Hepatocyte (in vitro differentiated cells): ENCODE results near the gene ELAVL3. TPM values are rescaled to one million over a fixed set of nuclear protein-coding genes. Genes with fewer than 3 reads are reported as not detected.
"Not testable (repeated sequence)": the region's sequence is repeated elsewhere in the genome, so short reads cannot be mapped to it uniquely, and the experiment has no call there.

ENCODE experiments used
- DNase-seq: peaks from one replicate; pipeline ENCODE4 v3.0.0-alpha.2; 2016; ENCODE audit warnings: low spot score
- H2AFZ ChIP-seq: fragments of 200-600 bp; sonication (generic); 2 replicates; pipeline ENCODE4 v1.6.0; 2016; ENCODE audit warnings: antibody characterized with exemption, mild to moderate bottlenecking
- H3K27ac ChIP-seq: fragments of 200-600 bp; sonication (generic); 2 replicates; pipeline ENCODE4 v1.5.1; 2016; ENCODE audit warnings: mild to moderate bottlenecking
- H3K27me3 ChIP-seq: fragments of 200-600 bp; sonication (generic); 2 replicates; pipeline ENCODE4 v1.6.1; 2016
- H3K36me3 ChIP-seq: fragments of 200-600 bp; sonication (generic); replicated peaks from 2 replicates; pipeline ENCODE4 v1.5.1; 2016; ENCODE audit warnings: low read depth; ENCODE audit not compliant: insufficient read depth
- H3K4me1 ChIP-seq: fragments of 200-600 bp; sonication (generic); 2 replicates; pipeline ENCODE4 v1.5.1; 2016; ENCODE audit warnings: mild to moderate bottlenecking, moderate library complexity; ENCODE audit not compliant: insufficient read depth
- H3K4me2 ChIP-seq: fragments of 200-600 bp; sonication (generic); 2 replicates; pipeline ENCODE4 v1.6.0; 2016
- H3K4me3 ChIP-seq: fragments of 200-600 bp; sonication (generic); 2 replicates; pipeline ENCODE4 v1.5.1; 2016; ENCODE audit warnings: mild to moderate bottlenecking
- H3K79me2 ChIP-seq: fragments of 200-600 bp; sonication (generic); 2 replicates; pipeline ENCODE4 v1.6.0; 2017; ENCODE audit warnings: mild to moderate bottlenecking
- H3K9me2 ChIP-seq: fragments of 200-600 bp; sonication (generic); replicated peaks from 2 replicates; pipeline ENCODE4 v1.6.0; 2017; ENCODE audit warnings: mild to moderate bottlenecking; ENCODE audit not compliant: insufficient read depth
- H3K9me3 ChIP-seq: fragments of 200-600 bp; sonication (generic); 2 replicates; pipeline ENCODE4 v1.5.1; 2016; ENCODE audit warnings: low read depth, mild to moderate bottlenecking
- H4K20me1 ChIP-seq: fragments of 200-600 bp; sonication (generic); 2 replicates; pipeline ENCODE4 v1.6.0; 2016; ENCODE audit warnings: mild to moderate bottlenecking; ENCODE audit not compliant: insufficient read depth, poor library complexity, severe bottlenecking
- CTCF ChIP-seq: fragments of 200-600 bp; sonication (generic); IDR thresholded peaks from 2 replicates; pipeline ENCODE4 v1.5.1; 2016; ENCODE audit warnings: antibody characterized with exemption, mild to moderate bottlenecking; ENCODE audit not compliant: poor library complexity
- EZH2 ChIP-seq: fragments of 200-600 bp; sonication (generic); IDR thresholded peaks from 2 replicates; pipeline ENCODE4 v1.6.1; 2016; ENCODE audit warnings: antibody characterized with exemption, mild to moderate bottlenecking, borderline replicate concordance
- EZH2phosphoT487 ChIP-seq: fragments of 200-600 bp; sonication (generic); IDR thresholded peaks from one replicate; pipeline ENCODE4 v1.6.1; 2018; ENCODE audit warnings: antibody characterized with exemption, mild to moderate bottlenecking, low read depth, moderate library complexity; ENCODE audit not compliant: unreplicated experiment, severe bottlenecking
- WGBS: methylation state at CpG from one replicate; pipeline ENCODE4 v1.1.6; 2016; ENCODE audit warnings: low lambda C conversion rate; ENCODE audit errors: missing lambda C conversion rate; 5-methylcytosine and 5-hydroxymethylcytosine counted together
- polyA plus RNA-seq: library from polyadenylated mRNA; unstranded; fragments of >200 nt; fragmentation: Nextera tagmentation; extraction: Ambion mirVana; gene quantifications from 2 replicates; pipeline ENCODE4 v1.2.1, GENCODE V29; 2016
- total RNA-seq: library from RNA; depleted of rRNA; stranded (reverse); fragments of >200 nt; gene quantifications from 2 replicates; pipeline ENCODE4 v1.2.3, GENCODE V29; 2014

ELAVL3 gene
- total and polyA plus RNA-seq, 2 experiments from 2014 or later, result 0.11 to 0.30 TPM

GRCh38 chr19:11414544-11414943, 66.3 kb downstream of the ELAVL3 start:
- TF ChIP-seq CTCF (no peak), EZH2 (no peak), EZH2phosphoT487 (no peak)
- Histone ChIP-seq H3K4me2 (no peak overlapping the region), H3K4me3 (no peak overlapping the region), H3K9me2 (no peaks in the 10 kb centered on the region), H4K20me1 (no peaks in the 10 kb centered on the region), H3K4me1 (no peaks in the 10 kb centered on the region), H3K9me3 (no peaks in the 10 kb centered on the region), H3K27me3 (no peaks in the 10 kb centered on the region), H2AFZ (no peak overlapping the region), H3K36me3 (no peaks in the 10 kb centered on the region), H3K79me2 (peaks cover 6% of the 10 kb centered on the region), H3K27ac (no peak overlapping the region)
- 78% methylated on average over 2 of the region's 2 CpGs for WGBS
- no peak for DNase-seq

- no peaks in the 10 kb centered on the region for H4K20me1 ChIP-seq
- WGBS, result 57% methylated on average over 8 of the region's 8 CpGs
- no peaks in the 10 kb centered on the region for H3K9me2 ChIP-seq
- no peaks in the 10 kb centered on the region for H3K79me2 ChIP-seq
- TF ChIP-seq EZH2 (no peak), CTCF (no peak), EZH2phosphoT487 (no peak)
- no peaks in the 10 kb centered on the region for H3K36me3 ChIP-seq
- no peak overlapping the region for H3K4me2 ChIP-seq
- no peak overlapping the region for H3K4me3 ChIP-seq
- H2AFZ ChIP-seq, result no peak overlapping the region
- no peaks in the 10 kb centered on the region for H3K27me3 ChIP-seq
- no peak for DNase-seq
- no peaks in the 10 kb centered on the region for H3K4me1 ChIP-seq
- H3K27ac ChIP-seq, result no peak overlapping the region
- no peaks in the 10 kb centered on the region for H3K9me3 ChIP-seq
Measured at GRCh38 chr19:11410682-11411081, 70.2 kb downstream of the ELAVL3 start.

- no peak overlapping the region for H3K27ac ChIP-seq
- no peaks in the 10 kb centered on the region for H3K79me2 ChIP-seq
- no peaks in the 10 kb centered on the region for H3K4me1 ChIP-seq
- no peak for DNase-seq
- H3K4me2 ChIP-seq, result no peak overlapping the region
- no peaks in the 10 kb centered on the region for H3K9me2 ChIP-seq
- TF ChIP-seq EZH2phosphoT487 (no peak), CTCF (no peak), EZH2 (no peak)
- no peaks in the 10 kb centered on the region for H4K20me1 ChIP-seq
- H3K36me3 ChIP-seq, result no peaks in the 10 kb centered on the region
- 96% methylated on average over 4 of the region's 4 CpGs for WGBS
- H2AFZ ChIP-seq, result no peak overlapping the region
- H3K27me3 ChIP-seq, result no peaks in the 10 kb centered on the region
- no peaks in the 10 kb centered on the region for H3K9me3 ChIP-seq
- H3K4me3 ChIP-seq, result no peak overlapping the region
Measured at GRCh38 chr19:11408591-11408990, 72.3 kb downstream of the ELAVL3 start.

- WGBS, result 95% methylated on average over 12 of the region's 12 CpGs
- H3K9me2 ChIP-seq, H3K27me3 ChIP-seq, H3K4me1 ChIP-seq, H3K4me2 ChIP-seq, H2AFZ ChIP-seq, H3K4me3 ChIP-seq, H3K79me2 ChIP-seq, H3K9me3 ChIP-seq, DNase-seq, H3K36me3 ChIP-seq, H3K27ac ChIP-seq, H4K20me1 ChIP-seq: not testable (repeated sequence)
Measured at GRCh38 chr19:11406703-11407236, 74.1 kb downstream of the ELAVL3 start.
